GM23338 (cell line): Measurements from ENCODE around the gene GMEB2. TPM values are rescaled to one million over a fixed set of nuclear protein-coding genes. Genes with fewer than 3 reads are reported as not detected.

Source experiments
- ATAC-seq: fragments of 200-7000 bp; cut with Tn5 transposase; 3 replicates; pipeline ENCODE4 v1.9.1; 2020
- DNase-seq: peaks from one replicate; pipeline ENCODE4 v3.0.0-alpha.2; 2015; ENCODE audit warnings: low spot score
- H2AFZ ChIP-seq: fragments of 200-600 bp; sonication (generic); 2 replicates; pipeline ENCODE4 v1.8.0; 2016; ENCODE audit warnings: antibody characterized with exemption, mild to moderate bottlenecking, moderate library complexity
- H3F3A ChIP-seq: fragments of 200-600 bp; sonication (generic); replicated peaks from 2 replicates; pipeline ENCODE4 v1.8.0; 2017; ENCODE audit warnings: antibody characterized with exemption, mixed run types, low read depth
- H3K27ac ChIP-seq: fragments of 200-600 bp; sonication (generic); 2 replicates; pipeline ENCODE4 v1.6.1; 2016; ENCODE audit warnings: low read depth
- H3K27me3 ChIP-seq: fragments of 200-600 bp; sonication (generic); 2 replicates; pipeline ENCODE4 v1.8.0; 2016; ENCODE audit warnings: mild to moderate bottlenecking, mixed run types, moderate library complexity; ENCODE audit not compliant: insufficient read depth
- H3K36me3 ChIP-seq: fragments of 200-600 bp; sonication (generic); 2 replicates; pipeline ENCODE4 v1.8.0; 2016; ENCODE audit warnings: mild to moderate bottlenecking; ENCODE audit not compliant: insufficient read depth
- H3K4me1 ChIP-seq: fragments of 200-600 bp; sonication (generic); 2 replicates; pipeline ENCODE4 v1.8.0; 2016; ENCODE audit warnings: mild to moderate bottlenecking, moderate library complexity; ENCODE audit not compliant: insufficient read depth
- H3K4me2 ChIP-seq: fragments of 200-600 bp; sonication (generic); 2 replicates; pipeline ENCODE4 v1.7.1; 2017; ENCODE audit warnings: mixed run types
- H3K4me3 ChIP-seq: fragments of 200-600 bp; sonication (generic); 2 replicates; pipeline ENCODE4 v1.6.1; 2016; ENCODE audit warnings: mixed run types
- H3K79me2 ChIP-seq: fragments of 200-600 bp; sonication (generic); replicated peaks from 2 replicates; pipeline ENCODE4 v1.8.0; 2017; ENCODE audit warnings: mild to moderate bottlenecking; ENCODE audit not compliant: insufficient read depth
- H3K9me2 ChIP-seq: fragments of 200-600 bp; sonication (generic); 2 replicates; pipeline ENCODE4 v1.8.0; 2017; ENCODE audit not compliant: insufficient read depth
- H4K20me1 ChIP-seq: fragments of 200-600 bp; sonication (generic); replicated peaks from 2 replicates; pipeline ENCODE4 v1.8.0; 2017; ENCODE audit warnings: mild to moderate bottlenecking; ENCODE audit not compliant: insufficient read depth
- H3K27ac Mint-ChIP-seq: 2 replicates; pipeline ENCODE4 v1.8.0; 2020; ENCODE audit warnings: inconsistent platforms, mild to moderate bottlenecking, moderate library complexity, mixed read lengths
- H3K27me3 Mint-ChIP-seq: 3 replicates; pipeline ENCODE4 v1.8.0; 2022; ENCODE audit warnings: low read depth, mild to moderate bottlenecking, moderate library complexity, mixed read lengths, inconsistent platforms; ENCODE audit not compliant: insufficient read depth, poor library complexity
- H3K36me3 Mint-ChIP-seq: 3 replicates; pipeline ENCODE4 v1.8.0; 2021; ENCODE audit warnings: low read depth, mild to moderate bottlenecking, inconsistent platforms, moderate library complexity, mixed read lengths
- H3K4me1 Mint-ChIP-seq: 3 replicates; pipeline ENCODE4 v1.8.0; 2020; ENCODE audit warnings: mild to moderate bottlenecking, inconsistent platforms, mixed read lengths
- H3K4me3 Mint-ChIP-seq: 3 replicates; pipeline ENCODE4 v1.8.0; 2021; ENCODE audit warnings: moderate library complexity, mild to moderate bottlenecking, inconsistent platforms, mixed read lengths
- H3K9me3 Mint-ChIP-seq: 3 replicates; pipeline ENCODE4 v1.8.0; 2020; ENCODE audit warnings: moderate library complexity, mild to moderate bottlenecking, inconsistent platforms, mixed read lengths
- CREB1 ChIP-seq: fragments of 250-450 bp; sonication (Bioruptor Pico); IDR thresholded peaks from 2 replicates; pipeline ENCODE4 v1.5.0; 2020; ENCODE audit warnings: low read depth, mild to moderate bottlenecking, moderate library complexity
- CTCF ChIP-seq, 2 experiments: fragments of 200-600 bp in 1 of 2; sonication (generic) in 1 of 2; conservative IDR thresholded peaks; 2 replicates each; pipeline versions ENCODE4 v1.5.1 to v1.6.1; 2016 to 2017; ENCODE audit warnings: antibody characterized with exemption in 2 of 2, low read depth in 2 of 2, mild to moderate bottlenecking in 2 of 2, moderate library complexity in 1 of 2
- ETS1 ChIP-seq: IDR thresholded peaks from 2 replicates; pipeline ENCODE4 v1.6.1; 2016; ENCODE audit warnings: antibody characterized with exemption
- EZH2 ChIP-seq: fragments of 200-600 bp; sonication (generic); IDR thresholded peaks from one replicate; pipeline ENCODE4 v1.8.0; 2017; ENCODE audit warnings: antibody characterized with exemption, mild to moderate bottlenecking, low read depth; ENCODE audit not compliant: unreplicated experiment
- JUNB ChIP-seq: IDR thresholded peaks from one replicate; pipeline ENCODE4 v1.6.1; 2016; ENCODE audit warnings: antibody characterized with exemption; ENCODE audit not compliant: unreplicated experiment
- NANOG ChIP-seq: IDR thresholded peaks from 2 replicates; pipeline ENCODE4 v1.6.1; 2016; ENCODE audit warnings: antibody characterized with exemption, borderline replicate concordance
- ZNF114 ChIP-seq: fragments of 250-450 bp; sonication (Bioruptor Pico); IDR thresholded peaks from 2 replicates; pipeline ENCODE4 v1.5.0; 2020; ENCODE audit warnings: mild to moderate bottlenecking, moderate library complexity
- ZNF331 ChIP-seq: fragments of 250-450 bp; sonication (Bioruptor Pico); IDR thresholded peaks from 2 replicates; pipeline ENCODE4 v1.5.0; 2020; ENCODE audit warnings: low read depth, mild to moderate bottlenecking, moderate library complexity
- ZNF462 ChIP-seq: fragments of 250-450 bp; sonication (Bioruptor Pico); IDR thresholded peaks from 2 replicates; pipeline ENCODE4 v1.5.0; 2020; ENCODE audit warnings: mild to moderate bottlenecking, moderate library complexity
- polyA plus RNA-seq: library from polyadenylated mRNA; unstranded; fragments of >200 nt; fragmentation: Nextera tagmentation; extraction: Ambion mirVana; gene quantifications from 2 replicates; pipeline ENCODE4 v1.2.1, GENCODE V29; 2016
- total RNA-seq: library from RNA; depleted of rRNA; stranded (reverse); fragments of >200 nt; shearing (Covaris generic); gene quantifications from 2 replicates; pipeline ENCODE4 v1.2.3, GENCODE V29; 2014

GMEB2 gene
- total and polyA plus RNA-seq, 2 experiments from 2014 or later, result 4.4 to 20.6 TPM

- ATAC-seq (no peak), DNase-seq (no peak)
- H3F3A ChIP-seq, result 0 out of 2 replicates have a peak, but pooled peaks cover 5% of the 10 kb centered on the region
- peaks cover 3% of the 10 kb centered on the region; the same call in 1 of the 2 replicates for H4K20me1 ChIP-seq
- no peaks in the 10 kb centered on the region for H3K4me1 Mint-ChIP-seq
- peaks cover 11% of the 10 kb centered on the region; the same call in 1 of the 2 replicates for H3K36me3 ChIP-seq
- H3K79me2 ChIP-seq, result no peaks in the 10 kb centered on the region
- peaks cover 3% of the 10 kb centered on the region for H3K27me3 Mint-ChIP-seq
- no peak overlapping the region for H3K4me3 Mint-ChIP-seq
- TF ChIP-seq JUNB (no peak), EZH2 (no peak), ZNF331 (CRISPR knock-in tag) (no peak), CREB1 (CRISPR knock-in tag) (no peak), CTCF (conservative IDR thresholded peaks at IDR 0.05; ENCODE audit: low read depth in 2 of 2) (no peak)
- no peak overlapping the region for H2AFZ ChIP-seq
- no peak overlapping the region for H3K4me2 ChIP-seq
- no peak overlapping the region for H3K27ac Mint-ChIP-seq
- H3K9me2 ChIP-seq, result no peaks in the 10 kb centered on the region
- H3K27me3 ChIP-seq, result no peaks in the 10 kb centered on the region
- no peaks in the 10 kb centered on the region for H3K9me3 Mint-ChIP-seq
- H3K4me3 ChIP-seq, result no peak overlapping the region
- peaks cover 30% of the 10 kb centered on the region for H3K36me3 Mint-ChIP-seq
- no peaks in the 10 kb centered on the region for H3K4me1 ChIP-seq
- no peak overlapping the region for H3K27ac ChIP-seq
These were observed 29.0 kb downstream of the GMEB2 start for GRCh38 chr20:63597651-63598478.

- peaks cover 3% of the 10 kb centered on the region; the same call in 1 of the 2 replicates for H4K20me1 ChIP-seq
- no peak overlapping the region for H3K4me2 ChIP-seq
- no peaks in the 10 kb centered on the region for H3K79me2 ChIP-seq
- H3K36me3 ChIP-seq, result peaks cover 7% of the 10 kb centered on the region; the same call in 1 of the 2 replicates
- Mint-ChIP-seq H3K27ac (no peak overlapping the region; the same call in 1 of the 2 replicates), H3K27me3 (peaks cover 3% of the 10 kb centered on the region), H3K4me1 (no peaks in the 10 kb centered on the region), H3K36me3 (peaks cover 18% of the 10 kb centered on the region), H3K9me3 (no peaks in the 10 kb centered on the region), H3K4me3 (no peak overlapping the region)
- no peak overlapping the region for H3K4me3 ChIP-seq
- no peaks in the 10 kb centered on the region for H3F3A ChIP-seq
- TF ChIP-seq ZNF114 (CRISPR knock-in tag) (no peak), NANOG (no peak), ETS1 (no peak), CREB1 (CRISPR knock-in tag) (no peak), ZNF331 (CRISPR knock-in tag) (no peak), ZNF462 (CRISPR knock-in tag) (no peak)
- ATAC-seq, result no peak
- no peak overlapping the region for H2AFZ ChIP-seq
- no peak overlapping the region for H3K27ac ChIP-seq
- H3K4me1 ChIP-seq, result no peaks in the 10 kb centered on the region
- no peak for DNase-seq
- no peaks in the 10 kb centered on the region for H3K27me3 ChIP-seq
- no peaks in the 10 kb centered on the region for H3K9me2 ChIP-seq
These were observed 30.5 kb downstream of the GMEB2 start for GRCh38 chr20:63596423-63596822.
